IMR-90 (cell line): ENCODE data around the gene CDCP2. TPM values are rescaled to one million over a fixed set of nuclear protein-coding genes. Genes with fewer than 3 reads are reported as not detected.

Experiments used
- ATAC-seq: fragments of 200-7000 bp; cut with Tn5 transposase; 2 replicates; pipeline ENCODE4 v1.9.1; 2020; ENCODE audit warnings: low read depth, mild to moderate bottlenecking, moderate library complexity
- BruUV-seq: library from RNA; stranded (reverse); fragments of 400-500 nt; replicated peaks from 2 replicates; lab custom pipeline; 2021; lab: Mats Ljungman, UMichigan
- CTCF ChIA-PET: fragments of 300-600 bp; formaldehyde crosslinking; extraction: SDS; loops from one replicate; lab custom pipeline; 2021; ENCODE audit warnings: antibody characterized with exemption; lab: Yijun Ruan, JAX
- POLR2A ChIA-PET: fragments of 300-600 bp; sonication (Branson Sonifier 250); formaldehyde crosslinking; loops from one replicate; lab custom pipeline; 2022; ENCODE audit warnings: antibody characterized with exemption; ENCODE audit not compliant: unreplicated experiment; lab: Charles Lee
- DNase-seq: peaks from one replicate; pipeline ENCODE4 v3.0.0; 2013
- H2AFZ ChIP-seq: replicated peaks from 2 replicates; pipeline ENCODE3; 2013; ENCODE audit warnings: low read length, mild to moderate bottlenecking; ENCODE audit not compliant: poor library complexity
- H2AK5ac ChIP-seq: 2 replicates; pipeline ENCODE4 v1.6.1; 2013; ENCODE audit warnings: low read depth, low read length, inconsistent platforms
- H2AK9ac ChIP-seq: replicated peaks from 2 replicates; pipeline ENCODE3; 2013; ENCODE audit warnings: mild to moderate bottlenecking, low read depth, low read length, moderate library complexity; ENCODE audit not compliant: poor library complexity
- H2BK120ac ChIP-seq: 2 replicates; pipeline ENCODE4 v1.6.1; 2013; ENCODE audit warnings: low read depth, low read length, inconsistent platforms
- H2BK15ac ChIP-seq: 3 replicates; pipeline ENCODE4 v1.6.1; 2013; ENCODE audit warnings: low read depth, low read length, inconsistent platforms
- H2BK20ac ChIP-seq: 2 replicates; pipeline ENCODE4 v1.6.1; 2013; ENCODE audit warnings: low read depth, mild to moderate bottlenecking, inconsistent platforms, low read length, moderate library complexity
- H2BK5ac ChIP-seq: 2 replicates; pipeline ENCODE4 v1.6.1; 2013; ENCODE audit warnings: mild to moderate bottlenecking, low read depth, low read length, inconsistent platforms; ENCODE audit not compliant: poor library complexity, severe bottlenecking
- H3K14ac ChIP-seq: replicated peaks from 2 replicates; pipeline ENCODE4 v1.6.1; 2013; ENCODE audit warnings: low read depth, low read length, inconsistent platforms
- H3K18ac ChIP-seq: 2 replicates; pipeline ENCODE4 v1.6.1; 2013; ENCODE audit warnings: low read depth, low read length, control low read depth
- H3K23ac ChIP-seq: 2 replicates; pipeline ENCODE4 v1.6.1; 2013; ENCODE audit warnings: low read depth, low read length, inconsistent platforms
- H3K27ac ChIP-seq: 2 replicates; pipeline ENCODE4 v1.5.1; 2013; ENCODE audit warnings: mild to moderate bottlenecking, control low read depth, low read length; ENCODE audit not compliant: insufficient read depth
- H3K27me3 ChIP-seq: 2 replicates; pipeline ENCODE4 v1.6.1; 2013; ENCODE audit warnings: low read length; ENCODE audit not compliant: control insufficient read depth, insufficient read depth
- H3K36me3 ChIP-seq: 2 replicates; pipeline ENCODE4 v1.6.1; 2013; ENCODE audit warnings: low read length, mixed read lengths; ENCODE audit not compliant: control insufficient read depth, insufficient read depth
- H3K4ac ChIP-seq: 2 replicates; pipeline ENCODE4 v1.6.1; 2013; ENCODE audit warnings: low read depth, low read length, inconsistent platforms
- H3K4me1 ChIP-seq: 2 replicates; pipeline ENCODE4 v1.6.1; 2013; ENCODE audit warnings: low read length, mixed read lengths; ENCODE audit not compliant: control insufficient read depth, insufficient read depth
- H3K4me2 ChIP-seq: 2 replicates; pipeline ENCODE4 v1.6.1; 2013; ENCODE audit warnings: low read depth, mild to moderate bottlenecking, control low read depth, low read length, moderate library complexity
- H3K4me3 ChIP-seq: 2 replicates; pipeline ENCODE4 v1.5.1; 2013; ENCODE audit warnings: low read depth, mild to moderate bottlenecking, control low read depth, low read length, moderate library complexity; ENCODE audit not compliant: insufficient read depth
- H3K56ac ChIP-seq: 2 replicates; pipeline ENCODE4 v1.6.1; 2013; ENCODE audit warnings: low read length, inconsistent platforms; ENCODE audit not compliant: insufficient read depth; ENCODE audit errors: extremely low read depth
- H3K79me1 ChIP-seq, 2 experiments: 2 replicates each; pipeline ENCODE4 v1.6.1; 2013; ENCODE audit warnings: low read length in 2 of 2, inconsistent platforms in 1 of 2, low read depth in 1 of 2
- H3K9ac ChIP-seq: 2 replicates; pipeline ENCODE4 v1.6.1; 2013; ENCODE audit warnings: low read depth, low read length, control low read depth
- H3K9me1 ChIP-seq: 2 replicates; pipeline ENCODE4 v1.6.1; 2013; ENCODE audit warnings: low read length, inconsistent platforms; ENCODE audit not compliant: insufficient read depth
- H3K9me3 ChIP-seq: 2 replicates; pipeline ENCODE4 v1.6.1; 2013; ENCODE audit warnings: low read length; ENCODE audit not compliant: control insufficient read depth, insufficient read depth
- H4K20me1 ChIP-seq: 2 replicates; pipeline ENCODE4 v1.6.1; 2013; ENCODE audit warnings: low read length, inconsistent platforms; ENCODE audit not compliant: insufficient read depth
- H4K5ac ChIP-seq: 2 replicates; pipeline ENCODE4 v1.6.1; 2013; ENCODE audit warnings: mild to moderate bottlenecking, low read depth, low read length, control low read depth
- H4K8ac ChIP-seq, 2 experiments: 2 replicates each; pipeline ENCODE4 v1.6.1; 2013; ENCODE audit warnings: low read depth in 2 of 2, low read length in 2 of 2, control low read depth in 1 of 2, inconsistent platforms in 1 of 2
- H4K91ac ChIP-seq: 2 replicates; pipeline ENCODE4 v1.6.1; 2013; ENCODE audit warnings: low read depth, low read length, inconsistent platforms; ENCODE audit not compliant: insufficient read depth
- BHLHE40 ChIP-seq: fragments of 150-350 bp; IDR thresholded peaks from 2 replicates; pipeline ENCODE4 v1.6.1; 2016; ENCODE audit warnings: mild to moderate bottlenecking, low read depth, low read length
- CHD1 ChIP-seq: IDR thresholded peaks from 2 replicates; pipeline ENCODE4 v1.6.1; 2012; ENCODE audit warnings: low read depth, low read length, improper control_type of control experiment
- FOS ChIP-seq: fragments of 150-350 bp; IDR thresholded peaks from 2 replicates; pipeline ENCODE4 v1.6.1; 2016; ENCODE audit warnings: low read depth, low read length
- MAZ ChIP-seq: IDR thresholded peaks from 2 replicates; pipeline ENCODE4 v1.6.1; 2012; ENCODE audit warnings: low read depth, mild to moderate bottlenecking, low read length, improper control_type of control experiment, moderate library complexity, borderline replicate concordance
- RFX5 ChIP-seq: IDR thresholded peaks from 2 replicates; pipeline ENCODE4 v1.8.0; 2012; ENCODE audit warnings: low read depth, mild to moderate bottlenecking, low read length, moderate library complexity
- SMC3 ChIP-seq: fragments of 150-350 bp; IDR thresholded peaks from 2 replicates; pipeline ENCODE4 v1.6.1; 2016; ENCODE audit warnings: low read depth, mild to moderate bottlenecking, antibody characterized with exemption, low read length, moderate library complexity
- WGBS, 2 experiments: methylation state at CpG; one replicate each; pipeline versions ENCODE4 v1.1.5 to v1.1.7; 2013; ENCODE audit warnings: missing lambda C conversion rate in 2 of 2; ENCODE audit not compliant: insufficient read length in 1 of 2; ENCODE audit errors: extremely low coverage in 2 of 2; 5-methylcytosine and 5-hydroxymethylcytosine counted together
- dilution Hi-C: fragments of 300-500 bp; cut with HindIII; formaldehyde crosslinking; loops from one replicate; pipeline ENCODE4 v1.14.3; 2018; ENCODE audit warnings: low sequenced_read_pairs; ENCODE audit not compliant: unreplicated experiment
- in situ Hi-C: fragments of 300-500 bp; cut with MboI; formaldehyde crosslinking; loops from 3 replicates; pipeline ENCODE4 v1.14.3; 2019; ENCODE audit warnings: low sequenced_read_pairs, inconsistent platforms, mixed read lengths
- intact Hi-C: fragments of 100-400 bp; cut with micrococcal nuclease; formaldehyde crosslinking; loops from 2 replicates; pipeline ENCODE4 v1.10.0; 2022
- polyA plus RNA-seq, 3 experiments: library from polyadenylated mRNA; depleted of rRNA; stranded (reverse); fragments of >200 nt; gene quantifications; 2 replicates each; pipeline ENCODE4 v1.2.3, GENCODE V29; 2012; ENCODE audit warnings: low replicate concordance in 1 of 3
- total RNA-seq: library from RNA; depleted of rRNA; stranded (reverse); fragments of >200 nt; gene quantifications from 2 replicates; pipeline ENCODE4 v1.2.3, GENCODE V29; 2012
- TF ChIP-seq, protein P1 (sequence below): fragments of 150-350 bp; IDR thresholded peaks from 2 replicates; pipeline ENCODE4 v1.6.1; 2017; ENCODE audit warnings: mild to moderate bottlenecking, antibody characterized with exemption, low read length, low read depth
- TF ChIP-seq, protein P2 (sequence below): fragments of 150-350 bp; IDR thresholded peaks from 2 replicates; pipeline ENCODE4 v1.6.1; 2016; ENCODE audit warnings: low read depth, mild to moderate bottlenecking, low read length, moderate library complexity, borderline replicate concordance

Gene CDCP2
- total and polyA plus RNA-seq, 2 of the 4 experiments (the other 2 are of a cell fraction), result not detected

DNA sequence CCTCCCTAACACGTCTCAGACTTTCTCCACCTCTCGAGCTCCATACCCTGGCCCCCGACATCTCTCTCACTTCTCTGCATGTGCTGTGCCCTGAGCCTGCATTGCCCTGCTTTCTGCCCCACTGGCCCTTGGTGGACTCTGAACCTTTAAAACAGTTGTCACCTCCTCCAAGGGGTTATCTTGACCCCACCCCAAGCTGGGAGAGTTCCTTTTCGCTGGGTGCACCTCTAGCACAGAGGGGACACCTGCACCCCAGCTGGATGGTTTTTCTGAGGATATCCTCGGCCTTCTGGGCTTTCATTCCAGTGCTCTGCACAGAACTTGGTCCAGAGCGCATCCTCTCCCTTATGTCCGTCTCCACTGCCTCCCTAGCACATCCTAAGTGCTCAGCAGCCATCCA is 4.2 kb upstream of the CDCP2 start:
- dilution Hi-C loops, result no loop called here
- Histone ChIP-seq H3K23ac (no peak overlapping the region), H2BK20ac (no peak overlapping the region), H2AK5ac (no peak overlapping the region), H2AK9ac (peak overlapping the region; percentile 65), H2AFZ (no peak overlapping the region), H3K4ac (no peak overlapping the region), H3K4me3 (no peak overlapping the region), H3K9me1 (peaks cover 12% of the 10 kb centered on the region; the same call in 1 of the 2 replicates), H3K9ac (no peak overlapping the region), H3K27ac (no peak overlapping the region), H3K79me1 (no peaks in the 10 kb centered on the region), H2BK120ac (no peak overlapping the region), H3K27me3 (peaks cover 5% of the 10 kb centered on the region; the same call in 1 of the 2 replicates), H3K56ac (no peak overlapping the region), H4K5ac (no peak overlapping the region), H4K20me1 (no peaks in the 10 kb centered on the region), H4K91ac (no peak overlapping the region), H2BK5ac (no peak overlapping the region), H3K4me1 (peaks cover 6% of the 10 kb centered on the region), H3K14ac (no peak overlapping the region), H2BK15ac (no peak overlapping the region), H3K4me2 (no peak overlapping the region), H3K18ac (no peak overlapping the region), H4K8ac (no peak overlapping the region), H3K36me3 (no peaks in the 10 kb centered on the region), H3K9me3 (no peaks in the 10 kb centered on the region)
- BruUV-seq, result no TSS peak
- ChIA-PET POLR2A (no interaction called here), CTCF (no interaction called here)
- intact Hi-C loops, result no loop called here
- TF ChIP-seq BHLHE40, result no peak
- TF ChIP-seq, protein P1, sequence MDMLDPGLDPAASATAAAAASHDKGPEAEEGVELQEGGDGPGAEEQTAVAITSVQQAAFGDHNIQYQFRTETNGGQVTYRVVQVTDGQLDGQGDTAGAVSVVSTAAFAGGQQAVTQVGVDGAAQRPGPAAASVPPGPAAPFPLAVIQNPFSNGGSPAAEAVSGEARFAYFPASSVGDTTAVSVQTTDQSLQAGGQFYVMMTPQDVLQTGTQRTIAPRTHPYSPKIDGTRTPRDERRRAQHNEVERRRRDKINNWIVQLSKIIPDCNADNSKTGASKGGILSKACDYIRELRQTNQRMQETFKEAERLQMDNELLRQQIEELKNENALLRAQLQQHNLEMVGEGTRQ, result no peak
- TF ChIP-seq CHD1, result no peak
- no peak for TF ChIP-seq SMC3
- TF ChIP-seq, protein P2, sequence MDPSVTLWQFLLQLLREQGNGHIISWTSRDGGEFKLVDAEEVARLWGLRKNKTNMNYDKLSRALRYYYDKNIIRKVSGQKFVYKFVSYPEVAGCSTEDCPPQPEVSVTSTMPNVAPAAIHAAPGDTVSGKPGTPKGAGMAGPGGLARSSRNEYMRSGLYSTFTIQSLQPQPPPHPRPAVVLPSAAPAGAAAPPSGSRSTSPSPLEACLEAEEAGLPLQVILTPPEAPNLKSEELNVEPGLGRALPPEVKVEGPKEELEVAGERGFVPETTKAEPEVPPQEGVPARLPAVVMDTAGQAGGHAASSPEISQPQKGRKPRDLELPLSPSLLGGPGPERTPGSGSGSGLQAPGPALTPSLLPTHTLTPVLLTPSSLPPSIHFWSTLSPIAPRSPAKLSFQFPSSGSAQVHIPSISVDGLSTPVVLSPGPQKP, result no peak
- TF ChIP-seq MAZ, result no peak
- no peak for TF ChIP-seq FOS
- no peak for TF ChIP-seq RFX5
- in situ Hi-C loops, result no loop called here
- DNase-seq (no peak), ATAC-seq (no peak)
- WGBS, 2 experiments, result 75% methylated on average over 5 of the region's 7 CpGs; no CpG with 5 or more reads in 1 of the 2 experiments
